Stimulated activated CD4-positive, alpha-beta T cell treated with anti-CD3 and anti-CD28 coated beads, TNF-alpha, amount 100 ng/mL, for 1 hour (primary cell): ENCODE data around the gene ZNF71.
"Not testable (repeated sequence)": the region's sequence is repeated elsewhere in the genome, so short reads cannot be mapped to it uniquely, and the experiment has no call there.

ENCODE experiments used
- DNase-seq, 3 donors: peaks; one replicate each; pipeline ENCODE4 v3.0.0-alpha.2; 2020; ENCODE audit warnings: low read depth in 3 of 3, low spot score in 1 of 3

ZNF71 gene

GRCh38 chr19:56619121-56619520 lies 24.0 kb downstream of the ZNF71 start:
- no peak for DNase-seq

- no peak for DNase-seq
These were observed 27.3 kb downstream of the ZNF71 start for GRCh38 chr19:56622374-56622773.

- DNase-seq: no peak
These were observed 27.9 kb downstream of the ZNF71 start for GRCh38 chr19:56623006-56623405.

GRCh38 chr19:56625708-56626107 lies 30.6 kb downstream of the ZNF71 start:
- no peak for DNase-seq

GRCh38 chr19:56633021-56633420 lies 37.9 kb downstream of the ZNF71 start:
- no peak for DNase-seq

- DNase-seq: no peak
These were observed 43.0 kb downstream of the ZNF71 start for GRCh38 chr19:56637976-56638555.

GRCh38 chr19:56639217-56639616 lies 44.1 kb downstream of the ZNF71 start:
- DNase-seq: no peak

GRCh38 chr19:56642711-56643459 lies 47.8 kb downstream of the ZNF71 start, which contains the start of gene SMIM17:
Gene SMIM17, plus strand, starts transcription at chr19:56643159. Its CDS starts 2,509 bp downstream, at chr19:56645668.
- no peak for DNase-seq

- DNase-seq: no peak
These were observed 48.4 kb downstream of the ZNF71 start for GRCh38 chr19:56643460-56643955.

- no peak for DNase-seq
These were observed 59.0 kb downstream of the ZNF71 start for GRCh38 chr19:56654151-56654550.

GRCh38 chr19:56660381-56661107 lies 65.4 kb downstream of the ZNF71 start:
- no peak for DNase-seq

GRCh38 chr19:56661248-56661647 lies 66.1 kb downstream of the ZNF71 start:
- DNase-seq: no peak

- no peak for DNase-seq
These were observed 68.9 kb downstream of the ZNF71 start for GRCh38 chr19:56663931-56664500.

- no peak for DNase-seq
These were observed 69.4 kb downstream of the ZNF71 start for GRCh38 chr19:56664511-56664910.

- DNase-seq: no peak
These were observed 72.3 kb downstream of the ZNF71 start for GRCh38 chr19:56667311-56667870.

- DNase-seq: no peak
These were observed 73.6 kb downstream of the ZNF71 start for GRCh38 chr19:56668676-56669075.

- no peak for DNase-seq
These were observed 75.4 kb downstream of the ZNF71 start for GRCh38 chr19:56670401-56670960.

GRCh38 chr19:56670961-56671612 lies 76.0 kb downstream of the ZNF71 start:
- DNase-seq: no peak

GRCh38 chr19:56671613-56671994 lies 76.5 kb downstream of the ZNF71 start, which contains the start of gene ZNF835:
Gene ZNF835, minus strand, starts transcription at chr19:56671757. Its CDS starts 6,559 bp downstream, at chr19:56665198.
- DNase-seq: peak; percentile 34 to 76 (median 57)

- DNase-seq: not testable (repeated sequence)
These were observed 77.5 kb downstream of the ZNF71 start for GRCh38 chr19:56672610-56673009.
